HG02981 (cell line): ENCODE measurements around the gene LRRIQ4.

Experiments
- ATAC-seq: cut with Tn5 transposase; IDR thresholded peaks from one replicate; pipeline ENCODE4 v1.9.1; 2021; ENCODE audit warnings: mild to moderate bottlenecking, moderate library complexity; ENCODE audit not compliant: unreplicated experiment

The LRRIQ4 gene

GRCh38 chr3:169850618-169851017, 37.9 kb downstream of the LRRIQ4 start:
- ATAC-seq, result no peak

DNA sequence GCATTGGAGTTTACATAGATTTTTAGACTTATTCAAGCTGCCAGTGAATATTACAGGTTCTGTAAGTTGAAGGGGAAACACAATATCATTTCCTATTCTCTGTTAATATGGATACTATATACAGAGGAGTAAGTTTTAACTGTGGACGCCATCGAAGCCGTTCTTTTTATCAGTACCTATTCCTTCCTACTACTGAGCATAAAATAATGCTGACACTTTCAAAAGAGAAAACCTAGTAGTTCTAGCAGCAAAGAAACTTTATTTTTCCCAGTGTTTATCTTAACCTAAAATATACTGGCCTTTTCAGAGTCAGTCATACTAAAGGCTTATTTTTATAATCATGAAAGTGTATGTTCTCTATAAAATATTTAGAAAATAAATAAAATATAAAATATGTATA, 42.8 kb downstream of the LRRIQ4 start:
- ATAC-seq, result no peak

GRCh38 chr3:169857811-169858210, 45.1 kb downstream of the LRRIQ4 start:
- ATAC-seq, result no peak

- ATAC-seq, result no peak
Measured at GRCh38 chr3:169861871-169862270, 49.2 kb downstream of the LRRIQ4 start.

- ATAC-seq, result no peak
Measured at GRCh38 chr3:169863458-169863899, 50.8 kb downstream of the LRRIQ4 start.

DNA sequence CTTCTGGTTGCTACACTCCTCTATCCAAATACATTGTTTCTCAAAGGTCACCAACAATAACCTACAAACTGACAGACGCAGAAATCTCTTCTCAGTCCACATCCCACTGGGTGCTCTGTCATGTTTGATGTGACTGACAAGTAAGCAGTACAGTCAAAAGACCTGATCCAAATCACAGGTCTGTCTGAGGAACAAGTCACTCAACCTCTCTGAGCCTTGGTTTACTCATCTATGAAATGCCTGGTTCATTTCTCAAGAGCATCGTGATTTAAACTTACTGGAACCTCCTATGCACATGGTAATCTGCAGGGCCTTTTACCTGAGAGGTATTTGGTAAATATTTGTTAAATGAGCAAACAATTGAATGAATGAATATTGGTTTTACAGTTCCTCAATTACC, 51.6 kb downstream of the LRRIQ4 start:
- ATAC-seq, result no peak

DNA sequence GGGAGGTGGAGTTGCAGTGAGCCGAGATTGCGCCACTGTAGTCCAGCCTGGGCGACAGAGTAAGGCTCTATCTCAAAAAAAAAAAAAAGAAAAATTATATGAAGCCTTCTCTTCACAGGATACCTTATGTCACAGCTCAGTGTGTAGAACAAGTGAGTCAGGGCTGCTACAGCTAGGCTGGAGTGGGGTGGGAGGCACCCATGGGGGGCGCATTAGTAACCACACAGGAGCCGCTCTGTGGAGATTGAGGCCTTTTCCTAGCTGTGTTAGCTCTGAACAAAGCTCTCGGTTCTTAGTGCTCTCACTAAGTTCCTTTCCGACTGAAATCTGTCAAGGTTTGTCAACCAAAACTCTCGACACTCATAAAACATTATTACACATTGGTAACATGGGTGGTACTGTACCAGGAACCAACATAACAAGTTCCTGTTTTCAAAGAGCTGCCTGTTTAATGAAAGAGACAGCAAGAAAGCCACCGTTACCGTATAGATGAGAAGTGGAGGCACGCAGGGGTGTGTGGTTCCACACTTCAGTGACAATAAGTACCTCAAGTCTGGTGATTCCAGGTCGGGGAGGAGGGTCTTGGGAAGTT, 52.6 kb downstream of the LRRIQ4 start:
- peak; percentile 39 for ATAC-seq

DNA sequence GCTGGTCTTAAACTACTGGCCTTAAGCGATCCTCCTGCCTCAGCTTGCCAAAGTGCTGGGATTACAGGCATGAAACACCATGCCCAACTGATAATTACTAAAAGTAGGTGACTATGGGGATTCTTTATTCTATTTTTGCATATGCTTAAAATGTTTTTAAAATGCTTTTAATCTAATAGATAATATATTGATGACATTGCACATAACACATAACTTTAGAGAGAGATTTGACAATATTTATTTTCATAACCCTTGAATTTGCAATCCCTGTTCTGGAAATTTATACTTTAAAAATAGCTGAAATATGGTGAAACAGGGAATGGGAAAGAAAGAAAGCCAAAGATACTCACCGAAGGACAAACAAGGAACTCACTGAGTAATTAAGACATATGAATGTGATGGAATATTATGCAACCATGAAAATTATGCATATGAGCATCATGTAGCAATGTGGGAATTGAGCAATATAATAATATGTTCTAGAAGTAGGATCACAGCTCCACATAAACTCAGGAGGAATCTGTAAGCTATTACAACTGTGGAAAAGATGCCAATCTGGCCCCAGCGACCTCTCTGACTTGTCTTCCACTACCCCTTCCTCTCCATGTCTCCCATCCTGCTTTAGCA, 55.0 kb downstream of the LRRIQ4 start:
- ATAC-seq, result no peak

DNA sequence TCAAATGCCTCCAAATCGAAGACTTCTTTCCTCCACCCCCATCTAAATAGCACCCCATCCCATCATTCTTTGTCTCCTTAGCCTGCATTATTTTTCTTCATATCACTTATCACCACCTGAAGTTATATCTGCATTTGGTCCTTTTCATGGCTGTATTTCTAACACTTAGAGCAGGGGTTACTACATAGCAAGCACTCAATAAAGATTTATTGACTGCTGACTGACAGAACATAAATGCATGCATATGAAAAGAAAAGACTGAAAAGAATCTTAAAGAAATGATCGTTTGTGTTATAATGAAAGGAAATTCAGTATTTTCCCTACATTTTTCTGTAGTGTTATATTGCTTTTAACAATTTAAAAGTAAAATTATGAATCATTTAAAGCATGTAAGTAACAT, 55.7 kb downstream of the LRRIQ4 start:
- no peak for ATAC-seq

GRCh38 chr3:169869484-169870220, 57.0 kb downstream of the LRRIQ4 start, which contains the start of gene LRRC31:
LRRC31 (minus strand) TSS chr3:169869935; CDS start chr3:169869807, 128 bp downstream.
- ATAC-seq, result no peak

- no peak for ATAC-seq
Measured at GRCh38 chr3:169871129-169871886, 58.6 kb downstream of the LRRIQ4 start.

DNA sequence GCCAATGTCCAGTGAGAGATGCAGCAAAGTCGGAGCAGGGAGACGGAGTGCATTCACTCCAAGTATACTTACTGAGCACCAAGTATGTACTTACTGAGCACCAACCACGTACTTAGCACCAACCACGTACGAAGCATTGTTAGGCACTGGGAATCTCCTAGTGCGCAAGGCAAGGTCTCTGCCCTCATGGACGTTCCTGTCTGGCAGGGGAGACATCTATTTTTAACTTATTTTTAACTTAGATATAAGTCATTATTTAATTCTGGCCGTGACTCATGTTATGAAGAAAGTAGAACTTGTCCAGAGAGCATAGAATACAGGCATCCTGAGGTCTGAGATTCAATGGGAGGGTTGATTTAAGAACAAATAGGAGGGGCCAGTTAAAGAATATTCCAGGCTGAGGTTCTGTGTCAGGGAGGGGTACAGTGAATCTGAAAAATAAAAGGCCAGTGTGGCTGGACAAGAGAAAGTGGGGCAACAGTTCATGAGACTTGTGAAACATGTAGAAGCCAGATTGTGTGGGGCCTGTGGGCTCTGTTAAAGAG, 66.4 kb downstream of the LRRIQ4 start:
- ATAC-seq, result no peak

DNA sequence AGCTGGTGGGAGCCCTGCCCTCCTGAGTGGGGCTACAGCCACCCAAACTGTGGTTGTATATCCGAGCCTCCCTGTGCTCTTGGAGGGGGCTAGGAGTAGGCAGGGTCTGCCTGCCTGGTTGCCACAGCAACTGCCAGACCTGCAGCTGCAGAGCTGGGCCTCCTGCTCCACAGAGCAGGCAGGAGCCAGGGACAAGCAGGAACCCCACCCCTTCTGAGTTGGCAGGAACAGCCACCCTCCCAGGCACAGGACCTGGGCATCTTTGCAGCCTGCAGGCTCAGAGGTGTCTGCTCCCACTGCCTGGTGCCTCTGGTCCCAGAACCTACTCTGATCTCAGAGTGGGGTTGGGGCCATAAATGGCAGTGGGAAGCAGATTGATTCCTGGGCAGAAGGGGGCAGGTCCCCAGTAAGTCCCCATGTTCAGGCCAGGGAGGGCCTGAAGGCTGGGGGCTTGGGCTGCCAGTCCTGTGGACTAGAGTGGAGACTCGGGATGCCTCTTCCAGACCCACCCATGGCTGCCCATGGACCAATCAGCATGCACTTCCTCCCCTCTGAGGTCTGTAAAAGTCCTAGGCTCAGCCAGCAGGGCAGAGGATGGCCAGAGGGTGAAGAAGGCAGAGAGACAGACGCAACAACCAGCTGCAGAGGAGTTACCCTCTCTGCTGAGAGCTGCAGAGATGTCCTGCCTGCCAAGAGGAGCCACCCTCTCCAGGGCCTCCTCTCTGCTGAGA, 67.3 kb downstream of the LRRIQ4 start:
- no peak for ATAC-seq

DNA sequence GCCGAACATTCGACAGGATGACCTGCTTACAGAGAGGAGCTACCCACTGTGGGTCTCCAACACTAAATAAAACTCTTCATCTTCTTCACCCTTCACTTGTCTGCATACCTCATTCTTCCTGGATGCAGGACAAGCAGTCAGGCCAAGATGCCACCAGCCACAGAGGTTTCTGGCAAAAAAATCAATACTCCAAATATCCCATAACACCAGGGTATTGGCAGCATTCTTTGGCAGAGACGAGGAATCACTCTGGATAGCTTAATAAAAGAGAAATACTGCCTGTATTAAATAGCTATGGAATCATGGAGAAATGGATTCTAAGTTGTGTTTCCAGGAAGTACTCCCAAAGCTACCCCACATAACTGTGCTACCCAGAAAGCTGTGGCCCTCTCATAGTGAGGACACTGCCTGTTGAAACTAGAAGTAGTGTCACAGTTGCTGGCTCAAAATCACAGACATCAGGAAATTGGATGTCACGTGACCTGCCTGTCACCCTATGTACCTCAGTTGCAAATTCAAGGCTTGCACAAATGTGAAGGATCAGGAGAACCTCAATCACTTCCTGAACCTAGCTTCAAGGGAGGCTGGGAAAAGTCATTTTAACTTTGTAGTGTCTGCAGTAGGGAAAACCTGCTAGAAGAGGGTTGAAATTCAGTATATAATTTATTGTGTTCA, 68.0 kb downstream of the LRRIQ4 start:
- ATAC-seq, result no peak

GRCh38 chr3:169886671-169887070, 74.0 kb downstream of the LRRIQ4 start:
- no peak for ATAC-seq
